Stomach (tissue), 4 donors: ENCODE results near the gene TRIM36.

ENCODE experiments used
- POLR2A ChIP-seq, 4 donors: fragments of 450-650 bp; IDR thresholded peaks; one replicate each; pipeline ENCODE4 v1.6.1; 2016; ENCODE audit warnings: antibody characterized with exemption in 4 of 4, control low read depth in 2 of 4, mild to moderate bottlenecking in 1 of 4, moderate library complexity in 1 of 4
- POLR2AphosphoS5 ChIP-seq, 3 donors: sonication (generic); formaldehyde crosslinking; IDR thresholded peaks; one replicate each; pipeline ENCODE4 v1.6.1; 2016; ENCODE audit warnings: antibody characterized with exemption in 3 of 3
- TF ChIP-seq, protein P1 (sequence below), 7 experiments: fragments of 450-650 bp in 4 of 7; fragments of 200-600 bp in 3 of 7; sonication (generic) in 3 of 7; IDR thresholded peaks; one replicate each; pipeline ENCODE4 v1.5.1; 2016 to 2019; ENCODE audit warnings: antibody characterized with exemption in 7 of 7, control low read depth in 2 of 7, mild to moderate bottlenecking in 1 of 7

DNA sequence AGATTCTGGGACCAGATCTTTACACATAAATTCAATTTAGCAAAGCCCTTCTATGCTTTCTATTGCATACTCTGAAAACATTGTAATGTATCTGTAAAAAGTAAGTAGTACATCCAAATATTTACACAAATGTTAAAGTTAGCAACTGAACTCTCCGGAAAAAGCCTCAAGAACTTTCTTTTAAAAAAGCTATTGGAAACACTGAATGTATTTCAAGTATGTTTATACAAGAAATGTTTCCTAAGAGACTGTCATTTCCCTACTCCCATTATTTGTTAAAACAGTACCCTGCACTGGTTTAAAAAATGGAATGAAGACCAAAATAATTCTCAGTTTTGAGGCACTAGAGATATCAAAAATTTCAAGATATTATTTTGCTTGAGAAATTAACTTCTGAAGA, 44.8 kb upstream of the TRIM36 start:
- TF ChIP-seq POLR2AphosphoS5 (IDR thresholded peaks at IDR 0.05): no peak
- TF ChIP-seq, protein P1, sequence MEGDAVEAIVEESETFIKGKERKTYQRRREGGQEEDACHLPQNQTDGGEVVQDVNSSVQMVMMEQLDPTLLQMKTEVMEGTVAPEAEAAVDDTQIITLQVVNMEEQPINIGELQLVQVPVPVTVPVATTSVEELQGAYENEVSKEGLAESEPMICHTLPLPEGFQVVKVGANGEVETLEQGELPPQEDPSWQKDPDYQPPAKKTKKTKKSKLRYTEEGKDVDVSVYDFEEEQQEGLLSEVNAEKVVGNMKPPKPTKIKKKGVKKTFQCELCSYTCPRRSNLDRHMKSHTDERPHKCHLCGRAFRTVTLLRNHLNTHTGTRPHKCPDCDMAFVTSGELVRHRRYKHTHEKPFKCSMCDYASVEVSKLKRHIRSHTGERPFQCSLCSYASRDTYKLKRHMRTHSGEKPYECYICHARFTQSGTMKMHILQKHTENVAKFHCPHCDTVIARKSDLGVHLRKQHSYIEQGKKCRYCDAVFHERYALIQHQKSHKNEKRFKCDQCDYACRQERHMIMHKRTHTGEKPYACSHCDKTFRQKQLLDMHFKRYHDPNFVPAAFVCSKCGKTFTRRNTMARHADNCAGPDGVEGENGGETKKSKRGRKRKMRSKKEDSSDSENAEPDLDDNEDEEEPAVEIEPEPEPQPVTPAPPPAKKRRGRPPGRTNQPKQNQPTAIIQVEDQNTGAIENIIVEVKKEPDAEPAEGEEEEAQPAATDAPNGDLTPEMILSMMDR (IDR thresholded peaks at IDR 0.05): no peak
- TF ChIP-seq POLR2A (IDR thresholded peaks at IDR 0.05): no peak
